GM13976 (cell line): ENCODE results near the gene EXOC6B.

ENCODE experiments used
- DNase-seq: peaks from one replicate; pipeline ENCODE4 v3.0.0; 2012; ENCODE audit warnings: low spot score
- CTCF ChIP-seq: IDR thresholded peaks from 2 replicates; pipeline ENCODE4 v1.5.1; 2012; ENCODE audit warnings: borderline replicate concordance, mild to moderate bottlenecking; ENCODE audit not compliant: insufficient read depth; ENCODE audit errors: extremely low read depth, missing control alignments, control extremely low read depth
- in situ Hi-C: fragments of 300-500 bp; cut with MboI; formaldehyde crosslinking; loops from one replicate; pipeline ENCODE4 v1.12.0; 2022; ENCODE audit warnings: low sequenced_read_pairs, mixed read lengths, inconsistent platforms; ENCODE audit not compliant: unreplicated experiment

Gene EXOC6B

GRCh38 chr2:72138921-72139381 is 686.9 kb downstream of the EXOC6B start:
- no peak for DNase-seq
- in situ Hi-C loops = loop anchor here (25.0 kb wide), 1 partner anchor 602 kb away; no protein-coding TSS in a partner anchor
- TF ChIP-seq CTCF = no peak

GRCh38 chr2:72138011-72138881 is 687.6 kb downstream of the EXOC6B start:
- in situ Hi-C loops = loop anchor here (25.0 kb wide), 1 partner anchor 601 kb away; no protein-coding TSS in a partner anchor
- DNase-seq = no peak
- TF ChIP-seq CTCF = no peak

DNA sequence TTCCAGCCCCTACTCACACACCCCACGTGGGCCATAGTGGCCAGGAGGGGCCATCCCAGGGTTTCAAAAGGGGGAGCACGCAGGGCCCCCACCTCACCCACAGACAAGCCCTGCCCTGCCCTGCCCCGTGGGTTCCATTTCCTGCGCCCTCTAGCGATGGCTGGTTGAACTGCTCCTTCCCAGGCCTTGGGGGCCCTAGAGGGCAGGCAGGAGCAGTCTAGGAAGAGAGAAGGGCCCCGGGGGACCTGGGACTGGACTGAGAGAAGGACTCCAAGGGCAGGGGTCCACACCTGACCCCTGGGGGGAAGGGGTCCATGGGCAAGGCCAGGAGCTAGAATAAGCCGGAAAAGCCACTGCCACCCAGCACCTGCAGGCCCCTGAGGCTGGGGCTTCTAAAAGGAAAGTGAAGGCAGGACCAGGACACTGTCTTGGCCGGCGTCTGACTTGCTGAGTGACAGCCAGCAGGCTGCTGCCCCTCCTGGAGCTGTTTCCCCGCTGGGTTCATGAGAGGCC is 688.3 kb downstream of the EXOC6B start:
- DNase-seq = peak; percentile 90
- peak; percentile 94 for TF ChIP-seq CTCF
- in situ Hi-C loops = loop anchor here (25.0 kb wide), 1 partner anchor 600 kb away; no protein-coding TSS in a partner anchor

DNA sequence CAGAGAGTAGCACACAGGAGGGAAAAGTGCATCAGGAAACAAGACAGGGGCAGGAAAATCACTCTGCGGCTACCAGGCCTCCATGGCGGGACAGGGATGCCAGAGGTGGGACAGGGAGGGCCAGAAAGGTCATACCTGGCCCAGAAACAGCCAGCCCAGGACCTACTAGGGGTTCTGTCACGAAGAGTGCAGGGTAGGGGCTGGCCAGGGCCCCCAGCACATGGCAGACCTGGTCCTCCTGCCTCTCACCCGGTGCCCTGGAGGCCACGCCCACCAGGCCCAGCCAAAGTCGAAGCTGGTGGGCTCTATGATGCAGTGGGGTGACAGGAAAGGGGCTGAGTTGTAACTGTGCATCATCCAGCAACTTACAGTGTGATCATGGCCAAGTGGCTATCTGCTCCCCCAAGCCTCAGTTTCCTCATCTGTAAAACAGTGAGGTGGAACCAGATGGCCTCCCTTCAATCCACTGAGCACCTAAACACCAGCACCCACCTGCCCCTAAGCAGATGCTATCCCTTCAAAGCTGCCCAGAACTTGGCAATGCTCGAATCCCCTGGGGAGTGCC is 688.8 kb downstream of the EXOC6B start:
- in situ Hi-C loops = loop anchor here (25.0 kb wide), 1 partner anchor 600 kb away; no protein-coding TSS in a partner anchor
- no peak for TF ChIP-seq CTCF
- DNase-seq = no peak

DNA sequence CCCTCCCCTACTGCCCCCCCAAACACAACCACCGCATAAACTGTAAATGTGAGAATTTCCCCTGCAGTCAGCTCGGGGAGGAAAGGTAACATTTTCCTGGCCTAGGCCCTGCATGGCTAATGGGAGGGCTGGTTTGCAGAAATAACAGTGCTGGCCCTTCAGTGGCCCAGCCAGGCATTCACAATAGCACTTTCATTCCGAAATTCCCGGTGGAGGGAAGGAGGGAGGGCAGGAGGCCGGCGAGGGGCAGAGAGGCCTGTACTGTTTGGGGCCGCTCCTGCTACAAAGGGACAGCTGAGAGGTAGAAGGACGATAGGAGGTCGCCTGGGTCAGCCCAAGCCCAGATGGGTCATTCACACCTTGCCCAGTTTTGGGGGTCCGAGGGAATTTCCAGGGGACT is 689.5 kb downstream of the EXOC6B start:
- in situ Hi-C loops = loop anchor here (25.0 kb wide), 1 partner anchor 599 kb away; no protein-coding TSS in a partner anchor
- TF ChIP-seq CTCF = no peak

DNA sequence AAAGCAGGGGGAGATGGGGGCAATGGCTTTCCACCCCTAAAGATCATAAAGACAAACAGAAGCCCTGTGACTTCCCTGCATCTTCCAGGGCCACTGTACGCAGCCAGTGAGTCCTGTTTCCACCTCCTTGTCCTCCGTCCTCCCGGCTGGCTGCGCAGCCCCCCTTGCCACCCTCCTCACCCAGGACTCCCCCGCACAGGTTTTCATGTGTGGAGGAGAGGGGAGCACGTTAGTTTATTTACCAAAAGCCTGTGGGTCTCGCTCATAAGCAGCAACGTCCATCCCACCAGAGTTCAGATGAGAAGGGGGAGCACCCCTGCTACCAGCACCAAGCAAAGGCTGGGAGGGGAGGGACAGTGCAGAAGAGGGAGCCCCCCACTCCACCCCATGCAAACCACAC is 689.9 kb downstream of the EXOC6B start:
- no peak for TF ChIP-seq CTCF
- in situ Hi-C loops = loop anchor here (25.0 kb wide), 1 partner anchor 599 kb away; no protein-coding TSS in a partner anchor

More for the DNA sequence above, 689.5 kb downstream of the EXOC6B start:
- DNase-seq = no peak

More for the DNA sequence above, 689.9 kb downstream of the EXOC6B start:
- no peak for DNase-seq
